ENCODE measurements around the gene TPRG1L.

Gene TPRG1L

DNA sequence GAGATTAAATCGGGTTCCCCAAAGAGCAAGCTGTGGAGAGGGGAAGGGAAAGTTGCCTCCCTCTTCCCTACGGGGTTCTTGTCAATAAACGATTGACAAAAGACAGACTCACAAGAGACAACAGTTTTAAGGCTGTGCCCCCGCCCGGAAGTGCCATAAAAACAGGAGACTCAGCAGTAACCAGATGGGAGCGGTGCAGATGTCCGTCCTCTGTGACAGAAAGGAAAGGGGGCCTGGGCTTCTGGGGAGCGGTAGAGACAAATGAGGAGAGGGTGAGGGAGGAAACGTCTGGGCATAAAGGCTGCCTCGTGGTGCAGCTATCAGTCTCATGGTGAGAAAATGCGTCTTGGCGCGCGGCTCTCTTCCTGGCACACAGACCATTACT, 33.4 kb downstream of the TPRG1L start:
- H3K27me3 ChIP-seq (ENCODE audit: insufficient read depth, low read length) = peaks cover 16% of the 10 kb centered on the region
- no peak overlapping the region for H4K12ac ChIP-seq (ENCODE audit: low read depth, low read length)

DNA sequence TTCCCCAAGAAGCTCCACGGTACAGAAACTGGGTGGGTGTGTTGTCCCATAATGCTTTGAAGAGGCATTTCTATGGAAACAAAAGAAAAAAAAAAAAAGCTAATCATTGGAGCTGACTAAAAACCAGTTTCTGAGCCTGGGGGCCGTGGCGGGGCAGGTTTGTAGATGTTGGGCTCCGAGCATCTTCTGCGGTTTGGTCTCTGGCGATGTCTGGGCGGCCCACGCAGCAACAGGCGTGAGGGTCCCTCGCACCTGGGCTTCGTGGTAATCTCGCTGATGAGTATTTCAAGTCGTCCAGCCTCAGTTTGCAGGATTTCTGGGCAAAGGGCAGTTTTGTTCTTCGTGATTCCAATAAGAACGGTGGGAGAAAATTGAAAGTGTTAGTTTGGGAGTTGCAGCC, 34.3 kb downstream of the TPRG1L start:
- DNase-seq = no peak
- no peak overlapping the region for H3K14ac ChIP-seq (ENCODE audit: low read length)

More for the DNA sequence above, 33.4 kb downstream of the TPRG1L start:
- Histone ChIP-seq H3K9me3 (ENCODE audit: insufficient read depth, low read depth, low read length) (peaks cover under 1% of the 10 kb centered on the region), H3K4me2 (ENCODE audit: low read length) (no peak overlapping the region), H3K9ac (ENCODE audit: low read length) (no peak overlapping the region), H3K18ac (ENCODE audit: low read length) (no peak overlapping the region), H4K91ac (ENCODE audit: low read depth, low read length) (no peak overlapping the region), H3K23ac (ENCODE audit: low read length) (no peak overlapping the region), H2BK5ac (ENCODE audit: low read depth, low read length, poor library complexity) (no peak overlapping the region), H2AFZ (ENCODE audit: insufficient read depth, low read length, poor library complexity) (no peak overlapping the region), H2BK12ac (ENCODE audit: low read length) (no peak overlapping the region), H3K79me1 (ENCODE audit: low read length) (no peaks in the 10 kb centered on the region), H3K27ac (ENCODE audit: low read depth, low read length) (no peak overlapping the region), H2BK120ac (ENCODE audit: insufficient read depth, low read length, poor library complexity) (no peak overlapping the region), H3K36me3 (ENCODE audit: control insufficient read depth in 1 of 2, insufficient read depth in 2 of 2, low read length in 2 of 2) (no peaks in the 10 kb centered on the region), H2AK5ac (ENCODE audit: low read length) (no peak overlapping the region), H4K8ac (ENCODE audit: low read depth, low read length) (no peak overlapping the region), H3K79me2 (ENCODE audit: control insufficient read depth, insufficient read depth, low read length, poor library complexity) (no peaks in the 10 kb centered on the region), H3K4me3 (ENCODE audit: low read depth, low read length) (no peak overlapping the region), H3K4ac (ENCODE audit: low read depth, low read length) (no peak overlapping the region), H3K14ac (ENCODE audit: low read length) (no peak overlapping the region), H3K4me1 (ENCODE audit: control insufficient read depth in 1 of 2, insufficient read depth in 2 of 2, low read length in 2 of 2) (no peaks in the 10 kb centered on the region)
- DNase-seq = no peak
- no CpG with 5 or more reads among the region's 14 CpGs for WGBS (ENCODE audit: extremely low coverage, insufficient coverage, insufficient read length)

DNA sequence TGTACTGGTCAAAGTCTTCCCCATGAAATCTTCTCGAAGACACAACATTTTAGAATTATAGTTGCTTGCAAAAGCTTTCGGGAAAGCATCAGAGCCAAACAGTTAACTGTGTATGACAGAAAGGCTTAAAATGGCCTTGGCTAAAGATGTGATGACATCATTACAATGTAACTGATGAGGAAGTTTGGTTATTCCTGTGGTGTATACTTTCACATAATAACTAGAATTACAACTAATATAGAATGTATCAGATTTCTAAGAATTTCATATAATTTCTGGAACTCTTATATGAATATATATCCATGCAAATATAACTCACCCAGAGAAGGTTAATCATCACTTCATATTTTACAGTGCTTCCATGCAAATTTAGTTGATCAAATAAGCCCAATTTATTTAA, 35.9 kb downstream of the TPRG1L start:
- no peaks in the 10 kb centered on the region for H3K79me1 ChIP-seq (ENCODE audit: low read length)
- no peak overlapping the region for H3K18ac ChIP-seq (ENCODE audit: low read length)
- no peak overlapping the region for H2AK5ac ChIP-seq (ENCODE audit: low read length)
- peaks cover under 1% of the 10 kb centered on the region for H3K27me3 ChIP-seq (ENCODE audit: insufficient read depth, low read length)
- H3K4me1 ChIP-seq (ENCODE audit: control insufficient read depth in 1 of 2, insufficient read depth in 2 of 2, low read length in 2 of 2) = no peaks in the 10 kb centered on the region
- H2BK5ac ChIP-seq (ENCODE audit: low read depth, low read length, poor library complexity) = no peak overlapping the region
- no peak overlapping the region for H4K12ac ChIP-seq (ENCODE audit: low read depth, low read length)
- H3K9me3 ChIP-seq (ENCODE audit: insufficient read depth, low read depth, low read length) = no peaks in the 10 kb centered on the region
- H3K9ac ChIP-seq (ENCODE audit: low read length) = no peak overlapping the region
- no peak overlapping the region for H3K14ac ChIP-seq (ENCODE audit: low read length)
- no peak overlapping the region for H3K4me3 ChIP-seq (ENCODE audit: low read depth, low read length)
- H2BK12ac ChIP-seq (ENCODE audit: low read length) = no peak overlapping the region
- H2BK120ac ChIP-seq (ENCODE audit: insufficient read depth, low read length, poor library complexity) = no peak overlapping the region
- no peak overlapping the region for H4K91ac ChIP-seq (ENCODE audit: low read depth, low read length)
- no peaks in the 10 kb centered on the region for H3K79me2 ChIP-seq (ENCODE audit: control insufficient read depth, insufficient read depth, low read length, poor library complexity)
- no peaks in the 10 kb centered on the region for H3K36me3 ChIP-seq (ENCODE audit: control insufficient read depth in 1 of 2, insufficient read depth in 2 of 2, low read length in 2 of 2)
- H2AFZ ChIP-seq (ENCODE audit: insufficient read depth, low read length, poor library complexity) = no peak overlapping the region
- H3K27ac ChIP-seq (ENCODE audit: low read depth, low read length) = no peak overlapping the region
- H3K4ac ChIP-seq (ENCODE audit: low read depth, low read length) = no peak overlapping the region
- WGBS (ENCODE audit: extremely low coverage, insufficient coverage, insufficient read length) = no CpG with 5 or more reads among the region's 2 CpGs
- H4K8ac ChIP-seq (ENCODE audit: low read depth, low read length) = no peak overlapping the region
- H3K23ac ChIP-seq (ENCODE audit: low read length) = no peak overlapping the region
- H3K4me2 ChIP-seq (ENCODE audit: low read length) = no peak overlapping the region
- no peak for DNase-seq

More for the DNA sequence above, 34.3 kb downstream of the TPRG1L start:
- Histone ChIP-seq H4K91ac (ENCODE audit: low read depth, low read length) (no peak overlapping the region), H3K4me2 (ENCODE audit: low read length) (no peak overlapping the region), H3K4ac (ENCODE audit: low read depth, low read length) (no peak overlapping the region), H3K23ac (ENCODE audit: low read length) (no peak overlapping the region), H2BK12ac (ENCODE audit: low read length) (no peak overlapping the region), H4K8ac (ENCODE audit: low read depth, low read length) (no peak overlapping the region), H3K18ac (ENCODE audit: low read length) (no peak overlapping the region), H3K9me3 (ENCODE audit: insufficient read depth, low read depth, low read length) (no peaks in the 10 kb centered on the region), H3K4me1 (ENCODE audit: control insufficient read depth in 1 of 2, insufficient read depth in 2 of 2, low read length in 2 of 2) (no peaks in the 10 kb centered on the region), H3K79me2 (ENCODE audit: control insufficient read depth, insufficient read depth, low read length, poor library complexity) (no peaks in the 10 kb centered on the region), H3K27ac (ENCODE audit: low read depth, low read length) (no peak overlapping the region), H2AFZ (ENCODE audit: insufficient read depth, low read length, poor library complexity) (no peak overlapping the region), H2BK120ac (ENCODE audit: insufficient read depth, low read length, poor library complexity) (no peak overlapping the region), H3K9ac (ENCODE audit: low read length) (no peak overlapping the region), H4K12ac (ENCODE audit: low read depth, low read length) (no peak overlapping the region), H2BK5ac (ENCODE audit: low read depth, low read length, poor library complexity) (no peak overlapping the region), H2AK5ac (ENCODE audit: low read length) (no peak overlapping the region), H3K4me3 (ENCODE audit: low read depth, low read length) (no peak overlapping the region), H3K36me3 (ENCODE audit: control insufficient read depth in 1 of 2, insufficient read depth in 2 of 2, low read length in 2 of 2) (no peaks in the 10 kb centered on the region), H3K79me1 (ENCODE audit: low read length) (no peaks in the 10 kb centered on the region), H3K27me3 (ENCODE audit: insufficient read depth, low read length) (peaks cover 9% of the 10 kb centered on the region)
- WGBS (ENCODE audit: extremely low coverage, insufficient coverage, insufficient read length) = no CpG with 5 or more reads among the region's 15 CpGs

DNA sequence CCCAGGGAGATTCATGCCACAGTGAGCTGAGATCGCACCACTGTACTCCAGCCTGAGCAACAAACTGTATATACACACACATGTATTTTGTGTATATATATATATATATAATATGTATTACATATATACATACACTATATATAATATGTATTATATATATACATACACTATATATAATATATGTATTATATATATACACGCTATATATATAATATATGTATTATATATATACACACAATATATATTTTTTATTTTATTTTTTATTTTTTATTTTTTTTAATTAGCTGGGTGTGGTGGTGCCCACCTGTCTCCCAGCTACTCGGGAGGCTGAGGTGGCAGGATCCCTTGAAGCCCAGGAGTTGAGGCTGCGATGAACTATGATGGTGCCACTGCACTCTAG, 36.8 kb downstream of the TPRG1L start:
- no CpG with 5 or more reads among the region's 4 CpGs for WGBS (ENCODE audit: extremely low coverage, insufficient coverage, insufficient read length)
- H3K36me3 ChIP-seq (ENCODE audit: control insufficient read depth in 1 of 2, insufficient read depth in 2 of 2, low read length in 2 of 2) = no peaks in the 10 kb centered on the region
- no peak overlapping the region for H2BK5ac ChIP-seq (ENCODE audit: low read depth, low read length, poor library complexity)
- H3K18ac ChIP-seq (ENCODE audit: low read length) = no peak overlapping the region
- no peak overlapping the region for H2BK12ac ChIP-seq (ENCODE audit: low read length)
- no peak overlapping the region for H2AK5ac ChIP-seq (ENCODE audit: low read length)
- no peak overlapping the region for H4K91ac ChIP-seq (ENCODE audit: low read depth, low read length)
- H3K4me3 ChIP-seq (ENCODE audit: low read depth, low read length) = no peak overlapping the region
- no peaks in the 10 kb centered on the region for H3K79me2 ChIP-seq (ENCODE audit: control insufficient read depth, insufficient read depth, low read length, poor library complexity)
- H4K12ac ChIP-seq (ENCODE audit: low read depth, low read length) = no peak overlapping the region
- H3K9ac ChIP-seq (ENCODE audit: low read length) = no peak overlapping the region
- H4K8ac ChIP-seq (ENCODE audit: low read depth, low read length) = no peak overlapping the region
- H2BK120ac ChIP-seq (ENCODE audit: insufficient read depth, low read length, poor library complexity) = no peak overlapping the region
- DNase-seq = no peak
- no peaks in the 10 kb centered on the region for H3K4me1 ChIP-seq (ENCODE audit: control insufficient read depth in 1 of 2, insufficient read depth in 2 of 2, low read length in 2 of 2)
- H3K4ac ChIP-seq (ENCODE audit: low read depth, low read length) = no peak overlapping the region
- H3K23ac ChIP-seq (ENCODE audit: low read length) = no peak overlapping the region
- H2AFZ ChIP-seq (ENCODE audit: insufficient read depth, low read length, poor library complexity) = no peak overlapping the region
- H3K14ac ChIP-seq (ENCODE audit: low read length) = no peak overlapping the region
- no peak overlapping the region for H3K27ac ChIP-seq (ENCODE audit: low read depth, low read length)
- no peaks in the 10 kb centered on the region for H3K27me3 ChIP-seq (ENCODE audit: insufficient read depth, low read length)
- H3K9me3 ChIP-seq (ENCODE audit: insufficient read depth, low read depth, low read length) = no peaks in the 10 kb centered on the region
- H3K4me2 ChIP-seq (ENCODE audit: low read length) = no peak overlapping the region
- no peaks in the 10 kb centered on the region for H3K79me1 ChIP-seq (ENCODE audit: low read length)
